HG02798 (cell line): ENCODE data around the gene CPS1.

Experiments used
- ATAC-seq: cut with Tn5 transposase; IDR thresholded peaks from one replicate; pipeline ENCODE4 v1.9.1; 2021; ENCODE audit warnings: mild to moderate bottlenecking; ENCODE audit not compliant: unreplicated experiment, poor library complexity

The CPS1 gene

GRCh38 chr2:210544831-210545230, 11.6 kb upstream of the CPS1 start:
- ATAC-seq, result no peak

GRCh38 chr2:210546424-210547208, 9.8 kb upstream of the CPS1 start:
- no peak for ATAC-seq

- ATAC-seq, result no peak
These were observed 8.4 kb upstream of the CPS1 start for GRCh38 chr2:210548031-210548430.

- no peak for ATAC-seq
These were observed 7.5 kb upstream of the CPS1 start for GRCh38 chr2:210548878-210549384.

GRCh38 chr2:210551001-210551400, 5.4 kb upstream of the CPS1 start:
- no peak for ATAC-seq

GRCh38 chr2:210553373-210553772, 3.0 kb upstream of the CPS1 start:
- ATAC-seq, result no peak

GRCh38 chr2:210555555-210555954, 844 bp upstream of the CPS1 start:
- ATAC-seq, result no peak

- ATAC-seq, result no peak
These were observed 1.3 kb downstream of the CPS1 start for GRCh38 chr2:210557721-210558120.

- no peak for ATAC-seq
These were observed 2.3 kb downstream of the CPS1 start for GRCh38 chr2:210558708-210559107.

GRCh38 chr2:210559182-210559581, 2.8 kb downstream of the CPS1 start:
- no peak for ATAC-seq

- ATAC-seq, result no peak
These were observed 5.1 kb downstream of the CPS1 start for GRCh38 chr2:210561475-210561874.

GRCh38 chr2:210562091-210562490, 5.7 kb downstream of the CPS1 start:
- ATAC-seq, result no peak

GRCh38 chr2:210562502-210563080, 6.2 kb downstream of the CPS1 start:
- ATAC-seq, result no peak

- no peak for ATAC-seq
These were observed 10.9 kb downstream of the CPS1 start for GRCh38 chr2:210567279-210567678.

- ATAC-seq, result no peak
These were observed 11.7 kb downstream of the CPS1 start for GRCh38 chr2:210568108-210568507.

- peak; percentile 91 for ATAC-seq
These were observed 21.1 kb downstream of the CPS1 start for GRCh38 chr2:210577263-210578071.

- ATAC-seq, result no peak
These were observed 28.4 kb downstream of the CPS1 start for GRCh38 chr2:210584834-210585233.

- no peak for ATAC-seq
These were observed 30.0 kb downstream of the CPS1 start for GRCh38 chr2:210586381-210586780.

GRCh38 chr2:210591663-210592062, 35.3 kb downstream of the CPS1 start:
- ATAC-seq, result no peak

GRCh38 chr2:210592726-210593125, 36.3 kb downstream of the CPS1 start:
- ATAC-seq, result no peak

- ATAC-seq, result no peak
These were observed 36.8 kb downstream of the CPS1 start for GRCh38 chr2:210593166-210593565.
